GM12878 (cell line): ENCODE results near the gene INSIG1. TPM values are rescaled to one million over a fixed set of nuclear protein-coding genes. Genes with fewer than 3 reads are reported as not detected.

Experiments
- ATF7 ChIP-seq: fragments of 450-650 bp; IDR thresholded peaks from 2 replicates; pipeline ENCODE4 v1.6.1; 2016; ENCODE audit warnings: low read depth, mild to moderate bottlenecking
- BRCA1 ChIP-seq: IDR thresholded peaks from 2 replicates; pipeline ENCODE4 v1.6.1; 2011; ENCODE audit warnings: low read depth, low read length, improper control_type of control experiment
- IKZF1 ChIP-seq: fragments of 450-650 bp; conservative IDR thresholded peaks from 2 replicates; pipeline ENCODE4 v1.6.1; 2017; ENCODE audit warnings: antibody characterized with exemption, mild to moderate bottlenecking
- IRF4 ChIP-seq: IDR thresholded peaks from 2 replicates; pipeline ENCODE4 v1.6.1; 2011; ENCODE audit warnings: low read depth, low read length
- MYB ChIP-seq: fragments of 150-350 bp; IDR thresholded peaks from 2 replicates; pipeline ENCODE4 v1.6.1; 2014; ENCODE audit warnings: mild to moderate bottlenecking, low read depth, low read length, borderline replicate concordance
- NBN ChIP-seq: fragments of 450-650 bp; IDR thresholded peaks from 2 replicates; pipeline ENCODE4 v1.6.1; 2016
- NFYA ChIP-seq: IDR thresholded peaks from 2 replicates; pipeline ENCODE4 v1.6.1; 2011; ENCODE audit warnings: low read depth, mild to moderate bottlenecking, low read length, improper control_type of control experiment, borderline replicate concordance
- NFYB ChIP-seq: IDR thresholded peaks from 2 replicates; pipeline ENCODE4 v1.6.1; 2011; ENCODE audit warnings: low read depth, mild to moderate bottlenecking, low read length, improper control_type of control experiment, moderate library complexity; ENCODE audit not compliant: insufficient read depth
- NRF1 ChIP-seq: conservative IDR thresholded peaks from 2 replicates; pipeline ENCODE4 v1.6.1; 2011; ENCODE audit warnings: mild to moderate bottlenecking, low read depth, low read length, improper control_type of control experiment
- PML ChIP-seq: IDR thresholded peaks from 2 replicates; pipeline ENCODE4 v1.6.1; 2012; ENCODE audit warnings: low read length, inconsistent platforms
- SIN3A ChIP-seq: IDR thresholded peaks from 2 replicates; pipeline ENCODE4 v1.6.1; 2012; ENCODE audit warnings: low read depth, low read length, improper control_type of control experiment
- SMAD1 ChIP-seq: fragments of 450-650 bp; IDR thresholded peaks from 2 replicates; pipeline ENCODE4 v1.6.1; 2018; ENCODE audit warnings: mild to moderate bottlenecking, low read depth; ENCODE audit not compliant: partially characterized antibody
- SMARCA5 ChIP-seq: fragments of 450-650 bp; IDR thresholded peaks from 2 replicates; pipeline ENCODE4 v1.6.1; 2017; ENCODE audit warnings: mild to moderate bottlenecking
- SP1 ChIP-seq: IDR thresholded peaks from one replicate; pipeline ENCODE4 v1.6.1; 2011; ENCODE audit warnings: low read depth, low read length
- SUZ12 ChIP-seq: fragments of 200-600 bp; sonication (generic); IDR thresholded peaks from one replicate; pipeline ENCODE4 v1.6.1; 2018; ENCODE audit warnings: antibody characterized with exemption, mild to moderate bottlenecking; ENCODE audit not compliant: unreplicated experiment
- WRNIP1 ChIP-seq: IDR thresholded peaks from 2 replicates; pipeline ENCODE4 v1.6.1; 2011; ENCODE audit warnings: low read depth, low read length, improper control_type of control experiment, borderline replicate concordance
- ZNF384 ChIP-seq: IDR thresholded peaks from 2 replicates; pipeline ENCODE4 v1.6.1; 2012; ENCODE audit warnings: low read depth, mild to moderate bottlenecking, low read length, improper control_type of control experiment, borderline replicate concordance
- polyA plus RNA-seq, 11 experiments: library from polyadenylated mRNA; depleted of rRNA in 4 of 11; unstranded in 6 of 11; stranded (reverse) in 5 of 11; fragments of >200 nt; fragmentation: Nextera tagmentation in 4 of 11; fragmentation: Illumina TruSeq in 1 of 11; extraction: Ambion mirVana in 4 of 11; extraction: Trizol in 1 of 11; gene quantifications; 1 replicate in 1 of 11; 2 replicates in 10 of 11; pipeline versions ENCODE4 v1.2.1 to v1.2.3, GENCODE V29; 2011 to 2016; ENCODE audit warnings: inconsistent platforms in 2 of 11, missing spikeins in 2 of 11, low read depth in 1 of 11
- total RNA-seq, 4 experiments: library from RNA; depleted of rRNA in 3 of 4; stranded (reverse); fragments of >200 nt in 3 of 4; fragmentation: Illumina TruSeq in 1 of 4; extraction: Trizol in 1 of 4; gene quantifications; 2 replicates each; pipeline versions ENCODE4 v1.2.1 to v1.2.3, GENCODE V29; 2013 to 2021
- TF ChIP-seq, protein P1 (sequence below): fragments of 450-650 bp; IDR thresholded peaks from 2 replicates; pipeline ENCODE4 v1.6.1; 2017; ENCODE audit warnings: mild to moderate bottlenecking, low read depth, inconsistent platforms; ENCODE audit not compliant: poor library complexity, severe bottlenecking
- TF ChIP-seq, protein P2 (sequence below): fragments of 450-650 bp; conservative IDR thresholded peaks from 2 replicates; pipeline ENCODE4 v1.6.1; 2017; ENCODE audit warnings: mild to moderate bottlenecking, moderate library complexity
- TF ChIP-seq, protein P3 (sequence below): IDR thresholded peaks from 2 replicates; pipeline ENCODE4 v1.6.1; 2012; ENCODE audit warnings: low read length, inconsistent platforms
- TF ChIP-seq, protein P4 (sequence below): IDR thresholded peaks from 2 replicates; pipeline ENCODE4 v1.6.1; 2012; ENCODE audit warnings: improper control_type of control experiment, low read depth, low read length; ENCODE audit not compliant: insufficient replicate concordance

Gene INSIG1
- total and polyA plus RNA-seq, 10 of the 15 experiments (the other 5 are each of a cell fraction or from before 2014, with no cell fraction given), result 29.6 to 168 (median 91.1) TPM

DNA sequence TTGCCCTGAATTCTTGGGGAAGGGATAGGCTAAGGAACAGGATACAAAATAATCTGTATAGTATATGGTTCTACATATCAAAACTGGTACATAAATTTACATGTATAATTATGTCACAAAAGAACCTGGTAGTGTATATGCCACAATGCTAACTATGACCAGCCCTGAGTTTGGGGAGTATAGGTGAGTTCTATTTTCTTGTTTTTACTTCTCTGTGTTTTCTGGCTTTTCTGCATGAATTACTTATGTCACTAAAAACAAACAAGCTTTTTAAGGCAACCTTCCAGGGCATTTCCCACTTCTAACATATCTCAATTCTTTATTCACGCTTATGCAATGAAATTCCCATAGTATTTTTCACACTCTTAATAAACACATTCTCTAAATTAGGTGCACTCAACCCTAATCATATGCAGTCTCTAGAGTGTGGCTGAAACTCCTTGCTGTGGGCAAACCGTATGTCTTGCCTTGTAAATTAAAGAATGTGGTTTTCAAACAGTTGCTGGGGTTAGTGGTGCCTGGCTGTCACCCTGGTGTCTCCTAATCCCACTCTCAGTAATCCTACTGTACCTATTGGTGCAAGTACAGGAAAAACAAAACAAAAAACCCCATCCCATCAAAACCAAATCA, 14.0 kb upstream of the INSIG1 start (continued):
- no peak for TF ChIP-seq ZNF384
- TF ChIP-seq, protein P1, sequence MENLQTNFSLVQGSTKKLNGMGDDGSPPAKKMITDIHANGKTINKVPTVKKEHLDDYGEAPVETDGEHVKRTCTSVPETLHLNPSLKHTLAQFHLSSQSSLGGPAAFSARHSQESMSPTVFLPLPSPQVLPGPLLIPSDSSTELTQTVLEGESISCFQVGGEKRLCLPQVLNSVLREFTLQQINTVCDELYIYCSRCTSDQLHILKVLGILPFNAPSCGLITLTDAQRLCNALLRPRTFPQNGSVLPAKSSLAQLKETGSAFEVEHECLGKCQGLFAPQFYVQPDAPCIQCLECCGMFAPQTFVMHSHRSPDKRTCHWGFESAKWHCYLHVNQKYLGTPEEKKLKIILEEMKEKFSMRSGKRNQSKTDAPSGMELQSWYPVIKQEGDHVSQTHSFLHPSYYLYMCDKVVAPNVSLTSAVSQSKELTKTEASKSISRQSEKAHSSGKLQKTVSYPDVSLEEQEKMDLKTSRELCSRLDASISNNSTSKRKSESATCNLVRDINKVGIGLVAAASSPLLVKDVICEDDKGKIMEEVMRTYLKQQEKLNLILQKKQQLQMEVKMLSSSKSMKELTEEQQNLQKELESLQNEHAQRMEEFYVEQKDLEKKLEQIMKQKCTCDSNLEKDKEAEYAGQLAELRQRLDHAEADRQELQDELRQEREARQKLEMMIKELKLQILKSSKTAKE, result peak; percentile 76
- TF ChIP-seq NRF1, result no peak
- TF ChIP-seq MYB, result peak; percentile 77; the same call in 1 of the 2 replicates
- TF ChIP-seq IKZF1, result peak; percentile 86
- TF ChIP-seq SMARCA5, result no peak
- no peak for TF ChIP-seq BRCA1
- peak; percentile 76 for TF ChIP-seq ATF7
- TF ChIP-seq NFYB, result no peak
- TF ChIP-seq SIN3A, result no peak
- no peak for TF ChIP-seq NFYA
- TF ChIP-seq PML, result no peak
- TF ChIP-seq IRF4, result no peak
- TF ChIP-seq, protein P2, sequence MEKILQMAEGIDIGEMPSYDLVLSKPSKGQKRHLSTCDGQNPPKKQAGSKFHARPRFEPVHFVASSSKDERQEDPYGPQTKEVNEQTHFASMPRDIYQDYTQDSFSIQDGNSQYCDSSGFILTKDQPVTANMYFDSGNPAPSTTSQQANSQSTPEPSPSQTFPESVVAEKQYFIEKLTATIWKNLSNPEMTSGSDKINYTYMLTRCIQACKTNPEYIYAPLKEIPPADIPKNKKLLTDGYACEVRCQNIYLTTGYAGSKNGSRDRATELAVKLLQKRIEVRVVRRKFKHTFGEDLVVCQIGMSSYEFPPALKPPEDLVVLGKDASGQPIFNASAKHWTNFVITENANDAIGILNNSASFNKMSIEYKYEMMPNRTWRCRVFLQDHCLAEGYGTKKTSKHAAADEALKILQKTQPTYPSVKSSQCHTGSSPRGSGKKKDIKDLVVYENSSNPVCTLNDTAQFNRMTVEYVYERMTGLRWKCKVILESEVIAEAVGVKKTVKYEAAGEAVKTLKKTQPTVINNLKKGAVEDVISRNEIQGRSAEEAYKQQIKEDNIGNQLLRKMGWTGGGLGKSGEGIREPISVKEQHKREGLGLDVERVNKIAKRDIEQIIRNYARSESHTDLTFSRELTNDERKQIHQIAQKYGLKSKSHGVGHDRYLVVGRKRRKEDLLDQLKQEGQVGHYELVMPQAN, result no peak
- no peak for TF ChIP-seq WRNIP1
- TF ChIP-seq NBN, result 0 out of 2 replicates have a peak, but pooled peaks have one; percentile 27
- TF ChIP-seq, protein P3, sequence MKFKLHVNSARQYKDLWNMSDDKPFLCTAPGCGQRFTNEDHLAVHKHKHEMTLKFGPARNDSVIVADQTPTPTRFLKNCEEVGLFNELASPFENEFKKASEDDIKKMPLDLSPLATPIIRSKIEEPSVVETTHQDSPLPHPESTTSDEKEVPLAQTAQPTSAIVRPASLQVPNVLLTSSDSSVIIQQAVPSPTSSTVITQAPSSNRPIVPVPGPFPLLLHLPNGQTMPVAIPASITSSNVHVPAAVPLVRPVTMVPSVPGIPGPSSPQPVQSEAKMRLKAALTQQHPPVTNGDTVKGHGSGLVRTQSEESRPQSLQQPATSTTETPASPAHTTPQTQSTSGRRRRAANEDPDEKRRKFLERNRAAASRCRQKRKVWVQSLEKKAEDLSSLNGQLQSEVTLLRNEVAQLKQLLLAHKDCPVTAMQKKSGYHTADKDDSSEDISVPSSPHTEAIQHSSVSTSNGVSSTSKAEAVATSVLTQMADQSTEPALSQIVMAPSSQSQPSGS, result no peak
- TF ChIP-seq SUZ12, result no peak
- TF ChIP-seq SMAD1, result no peak
- no peak for TF ChIP-seq SP1
- TF ChIP-seq, protein P4, sequence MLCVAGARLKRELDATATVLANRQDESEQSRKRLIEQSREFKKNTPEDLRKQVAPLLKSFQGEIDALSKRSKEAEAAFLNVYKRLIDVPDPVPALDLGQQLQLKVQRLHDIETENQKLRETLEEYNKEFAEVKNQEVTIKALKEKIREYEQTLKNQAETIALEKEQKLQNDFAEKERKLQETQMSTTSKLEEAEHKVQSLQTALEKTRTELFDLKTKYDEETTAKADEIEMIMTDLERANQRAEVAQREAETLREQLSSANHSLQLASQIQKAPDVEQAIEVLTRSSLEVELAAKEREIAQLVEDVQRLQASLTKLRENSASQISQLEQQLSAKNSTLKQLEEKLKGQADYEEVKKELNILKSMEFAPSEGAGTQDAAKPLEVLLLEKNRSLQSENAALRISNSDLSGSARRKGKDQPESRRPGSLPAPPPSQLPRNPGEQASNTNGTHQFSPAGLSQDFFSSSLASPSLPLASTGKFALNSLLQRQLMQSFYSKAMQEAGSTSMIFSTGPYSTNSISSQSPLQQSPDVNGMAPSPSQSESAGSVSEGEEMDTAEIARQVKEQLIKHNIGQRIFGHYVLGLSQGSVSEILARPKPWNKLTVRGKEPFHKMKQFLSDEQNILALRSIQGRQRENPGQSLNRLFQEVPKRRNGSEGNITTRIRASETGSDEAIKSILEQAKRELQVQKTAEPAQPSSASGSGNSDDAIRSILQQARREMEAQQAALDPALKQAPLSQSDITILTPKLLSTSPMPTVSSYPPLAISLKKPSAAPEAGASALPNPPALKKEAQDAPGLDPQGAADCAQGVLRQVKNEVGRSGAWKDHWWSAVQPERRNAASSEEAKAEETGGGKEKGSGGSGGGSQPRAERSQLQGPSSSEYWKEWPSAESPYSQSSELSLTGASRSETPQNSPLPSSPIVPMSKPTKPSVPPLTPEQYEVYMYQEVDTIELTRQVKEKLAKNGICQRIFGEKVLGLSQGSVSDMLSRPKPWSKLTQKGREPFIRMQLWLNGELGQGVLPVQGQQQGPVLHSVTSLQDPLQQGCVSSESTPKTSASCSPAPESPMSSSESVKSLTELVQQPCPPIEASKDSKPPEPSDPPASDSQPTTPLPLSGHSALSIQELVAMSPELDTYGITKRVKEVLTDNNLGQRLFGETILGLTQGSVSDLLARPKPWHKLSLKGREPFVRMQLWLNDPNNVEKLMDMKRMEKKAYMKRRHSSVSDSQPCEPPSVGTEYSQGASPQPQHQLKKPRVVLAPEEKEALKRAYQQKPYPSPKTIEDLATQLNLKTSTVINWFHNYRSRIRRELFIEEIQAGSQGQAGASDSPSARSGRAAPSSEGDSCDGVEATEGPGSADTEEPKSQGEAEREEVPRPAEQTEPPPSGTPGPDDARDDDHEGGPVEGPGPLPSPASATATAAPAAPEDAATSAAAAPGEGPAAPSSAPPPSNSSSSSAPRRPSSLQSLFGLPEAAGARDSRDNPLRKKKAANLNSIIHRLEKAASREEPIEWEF, result no peak
